ENCODE results near the gene LBX1. TPM values are rescaled to one million over a fixed set of nuclear protein-coding genes. Genes with fewer than 3 reads are reported as not detected.

Gene LBX1
- total and polyA plus RNA-seq, 2 experiments from 2014 or later = not detected

DNA sequence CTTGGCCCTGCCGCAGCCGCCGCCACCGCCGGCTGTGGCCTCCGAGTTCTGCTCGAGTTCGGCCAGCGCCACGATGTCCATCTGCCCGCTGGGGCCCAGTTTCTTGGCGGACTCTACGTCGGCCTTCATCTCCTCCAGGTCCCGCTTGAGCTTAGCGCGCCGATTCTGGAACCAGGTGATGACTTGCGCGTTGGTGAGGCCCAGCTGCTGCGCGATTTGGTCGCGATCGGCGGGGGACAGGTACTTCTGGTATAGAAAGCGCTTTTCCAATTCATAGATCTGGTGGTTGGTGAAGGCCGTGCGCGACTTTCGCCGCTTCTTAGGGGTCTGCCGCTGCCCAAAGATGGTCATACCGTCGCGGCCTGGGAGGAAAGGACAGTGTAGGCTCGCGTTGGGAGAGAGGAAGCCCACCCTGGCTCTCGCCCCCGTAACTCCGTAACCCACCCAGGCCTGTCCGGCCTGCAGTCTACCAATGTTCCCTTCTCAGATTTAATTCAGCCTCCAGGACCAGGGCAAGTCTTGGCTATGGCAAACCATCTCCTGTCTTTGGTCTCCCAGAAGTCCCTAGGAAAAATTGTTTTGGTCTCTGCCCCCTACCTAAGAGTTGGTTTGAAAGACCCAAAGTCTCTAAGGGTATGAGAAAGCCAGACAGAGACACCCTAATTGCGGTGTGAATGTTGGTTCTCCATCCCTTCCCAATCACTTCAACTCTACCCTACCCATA lies 1.7 kb downstream of the LBX1 start:
- Histone ChIP-seq H3K27me3 (peaks cover 100% of the 10 kb centered on the region), H3K4me3 (peak overlapping the region; percentile 4), H3K27ac (no peak overlapping the region), H3K4me1 (ENCODE audit: low read depth) (peaks cover 14% of the 10 kb centered on the region), H3K36me3 (no peaks in the 10 kb centered on the region), H3K9me3 (ENCODE audit: low read depth) (no peaks in the 10 kb centered on the region)
- no peak for DNase-seq (ENCODE audit: low read depth in 1 of 2, low spot score in 1 of 2)
- TF ChIP-seq, protein P1, sequence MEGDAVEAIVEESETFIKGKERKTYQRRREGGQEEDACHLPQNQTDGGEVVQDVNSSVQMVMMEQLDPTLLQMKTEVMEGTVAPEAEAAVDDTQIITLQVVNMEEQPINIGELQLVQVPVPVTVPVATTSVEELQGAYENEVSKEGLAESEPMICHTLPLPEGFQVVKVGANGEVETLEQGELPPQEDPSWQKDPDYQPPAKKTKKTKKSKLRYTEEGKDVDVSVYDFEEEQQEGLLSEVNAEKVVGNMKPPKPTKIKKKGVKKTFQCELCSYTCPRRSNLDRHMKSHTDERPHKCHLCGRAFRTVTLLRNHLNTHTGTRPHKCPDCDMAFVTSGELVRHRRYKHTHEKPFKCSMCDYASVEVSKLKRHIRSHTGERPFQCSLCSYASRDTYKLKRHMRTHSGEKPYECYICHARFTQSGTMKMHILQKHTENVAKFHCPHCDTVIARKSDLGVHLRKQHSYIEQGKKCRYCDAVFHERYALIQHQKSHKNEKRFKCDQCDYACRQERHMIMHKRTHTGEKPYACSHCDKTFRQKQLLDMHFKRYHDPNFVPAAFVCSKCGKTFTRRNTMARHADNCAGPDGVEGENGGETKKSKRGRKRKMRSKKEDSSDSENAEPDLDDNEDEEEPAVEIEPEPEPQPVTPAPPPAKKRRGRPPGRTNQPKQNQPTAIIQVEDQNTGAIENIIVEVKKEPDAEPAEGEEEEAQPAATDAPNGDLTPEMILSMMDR (IDR thresholded peaks at IDR 0.05; ENCODE audit: low read depth, low read length) = no peak

DNA sequence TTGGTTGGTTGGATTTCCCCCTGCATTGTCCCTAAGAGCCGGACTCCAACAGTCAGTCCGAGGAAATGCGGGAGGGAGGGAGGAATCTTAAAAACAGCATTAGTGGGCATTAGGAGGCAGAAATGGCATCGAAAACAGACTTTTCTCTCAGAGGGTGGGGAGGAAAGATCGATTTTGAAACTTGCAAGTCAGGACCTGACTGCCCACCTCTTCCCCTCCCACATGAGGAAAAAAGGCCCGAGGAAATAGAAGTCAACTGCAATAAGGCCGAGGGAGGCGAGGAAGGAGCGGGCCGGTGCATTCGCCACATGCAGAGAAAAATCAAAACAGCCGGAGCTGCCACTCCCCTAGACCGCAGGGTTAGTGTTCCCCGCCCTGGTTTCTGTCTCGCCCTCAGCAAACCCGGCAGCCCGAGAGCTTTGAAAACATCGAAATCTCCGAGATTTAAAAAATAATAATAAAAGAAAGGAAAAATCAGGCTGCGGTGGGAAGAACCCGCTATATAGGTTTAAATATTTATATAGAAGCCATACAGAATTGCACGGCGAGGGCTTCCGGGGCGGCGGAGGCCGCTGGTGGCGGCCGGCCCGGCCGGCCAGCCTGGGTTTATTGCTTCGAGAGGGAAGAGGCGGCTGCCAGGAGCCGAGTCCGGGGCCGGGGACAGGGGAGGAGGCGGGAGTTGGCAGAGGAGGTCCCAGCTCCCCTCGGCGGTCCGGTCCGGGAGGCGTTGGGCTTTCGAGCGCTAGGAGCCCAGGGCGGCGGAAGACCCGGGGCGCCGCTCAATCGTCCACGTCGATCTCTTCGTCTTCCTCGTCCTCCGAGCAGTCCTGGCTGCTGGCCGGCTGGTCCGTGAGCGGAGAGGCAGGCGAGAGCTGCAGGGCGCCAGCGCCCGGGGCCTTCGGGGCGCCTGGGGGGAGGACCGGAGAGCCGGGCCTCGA lies 2.5 kb downstream of the LBX1 start:
- Histone ChIP-seq H3K4me3 (peak overlapping the region; percentile 4), H3K9me3 (ENCODE audit: low read depth) (no peaks in the 10 kb centered on the region), H3K36me3 (no peaks in the 10 kb centered on the region), H3K4me1 (ENCODE audit: low read depth) (peaks cover 14% of the 10 kb centered on the region), H3K27ac (no peak overlapping the region), H3K27me3 (peaks cover 100% of the 10 kb centered on the region)
- no peak for DNase-seq (ENCODE audit: low read depth in 1 of 2, low spot score in 1 of 2)
- TF ChIP-seq, protein P1 (IDR thresholded peaks at IDR 0.05; ENCODE audit: low read depth, low read length) = no peak

DNA sequence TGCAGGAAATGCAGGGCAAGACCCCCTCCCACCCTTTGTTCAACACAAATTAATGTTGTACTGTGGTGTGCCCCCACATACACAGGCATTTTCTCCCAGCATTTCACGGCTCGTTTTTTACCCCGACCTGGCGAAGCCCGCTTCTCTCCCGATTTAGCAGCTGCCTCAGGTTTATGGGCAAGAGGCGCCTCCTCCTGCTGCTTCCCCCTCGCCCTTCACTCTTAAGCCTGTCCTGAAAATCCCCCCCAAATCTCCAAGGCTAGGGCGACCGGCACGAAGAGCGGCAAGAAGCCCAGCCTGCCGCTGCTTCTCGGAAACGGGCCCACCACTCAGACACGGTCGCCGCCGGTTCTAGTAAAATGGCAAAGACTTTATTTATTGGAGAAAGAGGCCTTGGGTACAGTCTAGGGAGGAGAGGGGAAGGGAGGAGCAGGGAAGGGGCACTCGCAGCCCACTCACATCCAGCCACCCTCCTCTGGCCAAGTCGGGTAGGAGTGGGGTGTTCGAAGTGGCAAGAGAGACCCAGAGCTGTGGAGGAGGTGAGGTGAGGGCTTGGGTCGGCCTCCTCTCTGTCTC lies 3.3 kb downstream of the LBX1 start:
- TF ChIP-seq, protein P1 (IDR thresholded peaks at IDR 0.05; ENCODE audit: low read depth, low read length) = no peak
- peaks cover 14% of the 10 kb centered on the region for H3K4me1 ChIP-seq (ENCODE audit: low read depth)
- H3K36me3 ChIP-seq = no peaks in the 10 kb centered on the region
- no peak overlapping the region for H3K4me3 ChIP-seq
- H3K27ac ChIP-seq = no peak overlapping the region
- no peaks in the 10 kb centered on the region for H3K9me3 ChIP-seq (ENCODE audit: low read depth)
- no peak for DNase-seq (ENCODE audit: low read depth in 1 of 2, low spot score in 1 of 2)
- H3K27me3 ChIP-seq = peaks cover 100% of the 10 kb centered on the region

DNA sequence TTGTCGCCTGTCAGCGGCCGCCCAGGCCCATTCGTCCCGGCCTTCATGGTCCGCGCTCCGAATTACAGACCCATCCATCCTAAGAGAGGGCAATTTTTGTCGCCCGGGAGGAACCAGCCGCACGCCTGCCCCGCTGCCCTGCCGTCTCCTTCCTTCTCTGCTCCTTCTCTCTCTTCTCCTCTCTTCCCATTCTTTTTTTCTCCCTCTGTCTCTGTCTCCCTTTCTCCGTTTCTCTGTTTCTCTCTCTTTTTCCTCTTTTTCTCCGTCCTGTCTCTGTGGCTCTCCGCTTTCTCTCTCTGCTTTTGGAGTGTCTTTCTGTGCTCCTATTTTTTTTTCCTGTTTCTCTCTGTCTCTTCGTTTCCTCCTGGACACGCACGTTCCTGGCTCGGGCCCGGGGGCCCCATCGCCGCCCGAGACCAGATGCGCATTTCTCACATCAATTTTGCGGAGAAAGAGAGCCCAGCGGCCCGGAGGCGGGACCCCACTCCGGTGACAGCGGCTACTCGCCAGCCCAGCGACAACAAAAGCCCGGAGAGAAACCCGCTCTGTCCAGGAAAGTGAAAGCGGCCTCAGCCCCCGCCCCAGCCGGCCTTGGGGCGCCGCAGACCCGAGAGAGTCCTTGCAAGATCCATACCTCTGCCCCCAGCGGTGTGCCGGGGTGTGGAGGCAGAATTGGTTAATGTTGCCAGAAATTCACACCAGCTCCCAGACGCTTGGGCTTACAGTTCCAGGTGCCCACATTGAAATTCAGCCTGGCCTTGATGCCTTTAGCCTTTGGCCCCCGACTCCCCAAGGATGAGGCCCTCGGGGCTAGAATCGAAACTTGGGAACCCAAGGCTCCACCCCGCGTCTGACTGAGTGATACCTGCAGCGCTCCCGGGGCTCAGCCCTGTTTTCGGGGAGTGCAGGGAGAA lies 4.1 kb downstream of the LBX1 start:
- H3K4me1 ChIP-seq (ENCODE audit: low read depth) = peaks cover 11% of the 10 kb centered on the region
- no peaks in the 10 kb centered on the region for H3K36me3 ChIP-seq
- H3K27ac ChIP-seq = no peak overlapping the region
- H3K4me3 ChIP-seq = no peak overlapping the region
- DNase-seq (ENCODE audit: low read depth in 1 of 2, low spot score in 1 of 2) = no peak
- TF ChIP-seq, protein P1 (IDR thresholded peaks at IDR 0.05; ENCODE audit: low read depth, low read length) = no peak
- peaks cover 100% of the 10 kb centered on the region for H3K27me3 ChIP-seq
- no peaks in the 10 kb centered on the region for H3K9me3 ChIP-seq (ENCODE audit: low read depth)

Data from cardiac muscle cell (in vitro differentiated cells and primary cell).